Measurements from ENCODE around the gene COL5A2. TPM values are rescaled to one million over a fixed set of nuclear protein-coding genes. Genes with fewer than 3 reads are reported as not detected.
A peak's percentile ranks its signal among the peaks of the same experiment; 100 is the strongest.

The COL5A2 gene
- 10 to 100 TPM in 2 of 6 donors, 1 to 10 TPM in 4; 1.9 to 43.3 (median 6.1) TPM for total RNA-seq
- 1 to 10 TPM; 2.2 to 3.4 TPM for polyA plus RNA-seq

GRCh38 chr2:189179570-189179950, at the start of gene COL5A2:
Gene COL5A2 (minus strand): TSS chr2:189179761. CDS start chr2:189179604, 157 bp downstream.
- H3K27me3 ChIP-seq, result peaks cover 0 to 3% (median 0%) of the 10 kb centered on the region in 4 donors
- FAIRE-seq, result no peak
- peak within 1 kb of the TSS in 1 of 4 donors; percentile 27 for H3K4me3 ChIP-seq
- H3K4me1 ChIP-seq, result no peaks in the 10 kb centered on the region
- no peak for TF ChIP-seq CTCF (IDR thresholded peaks at IDR 0.05)
- peak within 1 kb of the TSS in 2 of 4 donors; percentile 6 to 19 for H3K27ac ChIP-seq
- 10 to 14% methylated on average over 6 of the region's 6 CpGs for WGBS, 2 donors
- ATAC-seq, result peak in 3 of 4 donors; percentile 67 to 75 (median 72)
- peak in 1 of 6 donors; percentile 15 for DNase-seq
- intact Hi-C loops (cut with DNase I), result no loop called here
- H3K9me3 ChIP-seq, result no peaks in the 10 kb centered on the region
- H3K36me3 ChIP-seq, result no peaks in the 10 kb centered on the region

- WGBS, 2 donors, result 86 to 94% methylated on average over 1 of the region's 1 CpG
- Histone ChIP-seq H3K4me3 (no peak overlapping the region), H3K4me1 (no peaks in the 10 kb centered on the region), H3K27me3 (no peaks in the 10 kb centered on the region), H3K36me3 (no peaks in the 10 kb centered on the region), H3K9me3 (no peaks in the 10 kb centered on the region), H3K27ac (no peak overlapping the region)
- ATAC-seq (no peak), FAIRE-seq (no peak), DNase-seq (no peak)
- TF ChIP-seq CTCF (IDR thresholded peaks at IDR 0.05), result no peak
- intact Hi-C loops (cut with DNase I), result no loop called here
Observed at GRCh38 chr2:189226017-189226416, 46.5 kb upstream of the COL5A2 start.

GRCh38 chr2:189225032-189225431, 45.5 kb upstream of the COL5A2 start:
- Histone ChIP-seq H3K4me3 (no peak overlapping the region), H3K9me3 (no peaks in the 10 kb centered on the region), H3K4me1 (no peaks in the 10 kb centered on the region), H3K27me3 (no peaks in the 10 kb centered on the region), H3K27ac (no peak overlapping the region), H3K36me3 (no peaks in the 10 kb centered on the region)
- no peak for TF ChIP-seq CTCF (IDR thresholded peaks at IDR 0.05)
- intact Hi-C loops (cut with DNase I), result no loop called here
- DNase-seq (no peak), ATAC-seq (no peak), FAIRE-seq (no peak)
- WGBS, 2 donors, result 57 to 63% methylated on average over 2 of the region's 2 CpGs

GRCh38 chr2:189222468-189223105, 43.0 kb upstream of the COL5A2 start:
- Histone ChIP-seq H3K4me3 (no peak overlapping the region), H3K27ac (no peak overlapping the region), H3K4me1 (no peaks in the 10 kb centered on the region), H3K36me3 (no peaks in the 10 kb centered on the region), H3K9me3 (no peaks in the 10 kb centered on the region), H3K27me3 (no peaks in the 10 kb centered on the region)
- FAIRE-seq (peak; percentile 59), DNase-seq (peak; percentile 29 to 58 (median 43)), ATAC-seq (peak; percentile 63 to 85 (median 80))
- no peak for TF ChIP-seq CTCF (IDR thresholded peaks at IDR 0.05)
- 34 to 36% methylated on average over 4 of the region's 4 CpGs for WGBS, 2 donors
- intact Hi-C loops (cut with DNase I), result no loop called here

GRCh38 chr2:189221811-189222467, 42.4 kb upstream of the COL5A2 start:
- H3K4me1 ChIP-seq, result no peaks in the 10 kb centered on the region
- no peak for FAIRE-seq
- no peak overlapping the region for H3K27ac ChIP-seq
- ATAC-seq, result no peak
- H3K4me3 ChIP-seq, result no peak overlapping the region
- no peaks in the 10 kb centered on the region for H3K27me3 ChIP-seq
- intact Hi-C loops (cut with DNase I), result no loop called here
- no peak for TF ChIP-seq CTCF (IDR thresholded peaks at IDR 0.05)
- no peaks in the 10 kb centered on the region for H3K9me3 ChIP-seq
- DNase-seq, result no peak
- H3K36me3 ChIP-seq, result no peaks in the 10 kb centered on the region

All from pancreas (tissue), 10 donors.